DMS114 treated with DMSO at 0.1 percent for 48 hours (cell line): Measurements from ENCODE around the gene AUP1.

ENCODE experiments used
- DNase-seq: peaks from one replicate; lab custom pipeline; 2025; ENCODE audit not compliant: unreplicated experiment; lab: John Stamatoyannopoulos, UW

AUP1 gene

GRCh38 chr2:74536166-74536950 lies 6.9 kb upstream of the AUP1 start:
- no peak for DNase-seq

- no peak for DNase-seq
Observed at GRCh38 chr2:74535440-74535965, 6.0 kb upstream of the AUP1 start.

GRCh38 chr2:74534411-74534810 lies 4.9 kb upstream of the AUP1 start:
- no peak for DNase-seq

- DNase-seq: no peak
Observed at GRCh38 chr2:74533464-74533863, 4.0 kb upstream of the AUP1 start.

GRCh38 chr2:74532222-74532621 lies 2.7 kb upstream of the AUP1 start:
- DNase-seq: peak; percentile 70

GRCh38 chr2:74531666-74532065 lies 2.2 kb upstream of the AUP1 start:
- no peak for DNase-seq

GRCh38 chr2:74530239-74531187 lies 1.0 kb upstream of the AUP1 start:
- no peak for DNase-seq

- no peak for DNase-seq
Observed at GRCh38 chr2:74528600-74529356, 728 bp downstream of the AUP1 start.

GRCh38 chr2:74527741-74528140 lies 1.8 kb downstream of the AUP1 start:
- DNase-seq: no peak

- no peak for DNase-seq
Observed at GRCh38 chr2:74526649-74527230, 2.8 kb downstream of the AUP1 start.

GRCh38 chr2:74525717-74526648 lies 3.5 kb downstream of the AUP1 start, which contains the start of gene DQX1:
Gene DQX1 (minus strand): TSS chr2:74526231. CDS start chr2:74525729, 502 bp downstream.
- peak; percentile 66 for DNase-seq

GRCh38 chr2:74524955-74525716 lies 4.4 kb downstream of the AUP1 start:
- no peak for DNase-seq

GRCh38 chr2:74524005-74524404 lies 5.5 kb downstream of the AUP1 start:
- no peak for DNase-seq

GRCh38 chr2:74522516-74522915 lies 7.0 kb downstream of the AUP1 start:
- no peak for DNase-seq

- DNase-seq: no peak
Observed at GRCh38 chr2:74516650-74517049, 12.9 kb downstream of the AUP1 start.

- no peak for DNase-seq
Observed at GRCh38 chr2:74515981-74516633, 13.4 kb downstream of the AUP1 start.

GRCh38 chr2:74515271-74515980 lies 14.1 kb downstream of the AUP1 start:
- DNase-seq: no peak
